AG10803 (cell line): Measurements from ENCODE around the gene SLC9A9.

Source experiments
- DNase-seq: peaks from one replicate; pipeline ENCODE4 v3.0.0; 2010; ENCODE audit warnings: low read depth
- H3K4me3 ChIP-seq: 2 replicates; pipeline ENCODE4 v1.5.1; 2011; ENCODE audit warnings: mild to moderate bottlenecking, low read length, control low read depth
- TF ChIP-seq, protein P1 (sequence below): conservative IDR thresholded peaks from 2 replicates; pipeline ENCODE4 v1.5.1; 2011; ENCODE audit warnings: mild to moderate bottlenecking, low read length, control low read depth, inconsistent platforms

Gene SLC9A9

DNA sequence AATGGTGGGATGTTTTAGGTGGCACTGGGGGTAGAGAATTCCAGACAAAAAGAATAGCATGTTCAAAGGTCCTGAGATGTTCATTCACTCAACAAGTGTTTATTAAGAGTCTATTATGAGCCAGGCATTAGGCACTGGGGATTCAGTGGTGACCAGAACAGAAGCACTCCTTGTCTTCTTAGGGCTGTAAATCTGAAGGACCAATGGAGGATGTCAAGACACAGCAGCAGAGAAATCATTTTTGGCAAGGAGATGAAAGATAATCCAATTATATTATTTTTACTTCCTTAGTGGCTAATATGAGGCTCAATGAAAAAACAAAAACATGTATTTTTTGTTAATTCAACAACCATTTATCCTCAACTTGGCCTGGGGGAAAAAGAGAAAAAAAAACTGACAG lies 218.5 kb downstream of the SLC9A9 start:
- TF ChIP-seq, protein P1, sequence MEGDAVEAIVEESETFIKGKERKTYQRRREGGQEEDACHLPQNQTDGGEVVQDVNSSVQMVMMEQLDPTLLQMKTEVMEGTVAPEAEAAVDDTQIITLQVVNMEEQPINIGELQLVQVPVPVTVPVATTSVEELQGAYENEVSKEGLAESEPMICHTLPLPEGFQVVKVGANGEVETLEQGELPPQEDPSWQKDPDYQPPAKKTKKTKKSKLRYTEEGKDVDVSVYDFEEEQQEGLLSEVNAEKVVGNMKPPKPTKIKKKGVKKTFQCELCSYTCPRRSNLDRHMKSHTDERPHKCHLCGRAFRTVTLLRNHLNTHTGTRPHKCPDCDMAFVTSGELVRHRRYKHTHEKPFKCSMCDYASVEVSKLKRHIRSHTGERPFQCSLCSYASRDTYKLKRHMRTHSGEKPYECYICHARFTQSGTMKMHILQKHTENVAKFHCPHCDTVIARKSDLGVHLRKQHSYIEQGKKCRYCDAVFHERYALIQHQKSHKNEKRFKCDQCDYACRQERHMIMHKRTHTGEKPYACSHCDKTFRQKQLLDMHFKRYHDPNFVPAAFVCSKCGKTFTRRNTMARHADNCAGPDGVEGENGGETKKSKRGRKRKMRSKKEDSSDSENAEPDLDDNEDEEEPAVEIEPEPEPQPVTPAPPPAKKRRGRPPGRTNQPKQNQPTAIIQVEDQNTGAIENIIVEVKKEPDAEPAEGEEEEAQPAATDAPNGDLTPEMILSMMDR = no peak
- H3K4me3 ChIP-seq = no peak overlapping the region
- DNase-seq = no peak

DNA sequence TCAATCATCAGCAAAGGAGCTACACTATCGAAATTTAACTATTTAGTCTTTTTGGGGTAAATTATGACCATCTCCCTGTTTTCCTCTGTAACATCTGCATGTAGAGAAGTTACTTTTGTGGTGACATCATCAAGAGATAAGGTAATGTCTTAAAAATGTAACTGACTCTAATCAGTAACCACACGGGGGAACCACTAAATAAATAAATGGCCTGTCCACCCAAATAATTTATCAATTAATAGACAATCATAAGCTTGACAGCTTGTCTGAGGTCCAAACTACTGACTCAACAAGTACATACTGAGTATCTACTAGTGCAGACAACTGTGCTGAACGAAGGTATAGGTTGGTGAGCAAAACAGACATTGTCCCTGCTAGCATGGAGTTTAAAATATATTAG lies 219.3 kb downstream of the SLC9A9 start:
- TF ChIP-seq, protein P1 = no peak
- H3K4me3 ChIP-seq = no peak overlapping the region
- DNase-seq = no peak

DNA sequence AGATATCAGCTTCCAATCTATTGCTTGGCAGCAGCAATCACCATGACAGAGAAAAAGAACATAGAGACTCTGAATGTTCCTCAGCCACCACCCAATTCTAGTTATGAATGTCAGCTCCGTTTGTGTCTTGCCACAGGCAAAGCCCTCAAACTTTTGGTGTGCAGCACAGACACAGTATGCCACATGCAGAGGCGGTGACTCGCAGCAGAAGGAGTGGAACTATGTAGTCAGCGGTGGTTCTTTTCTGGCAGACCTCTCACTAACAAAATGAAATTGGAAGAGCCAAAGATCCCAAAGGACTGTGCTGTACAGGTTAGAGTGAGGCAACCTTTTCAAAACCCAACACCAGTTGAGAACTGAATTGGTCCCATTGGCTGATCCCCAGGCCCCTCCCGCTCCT lies 220.9 kb downstream of the SLC9A9 start:
- peak; percentile 29 for DNase-seq
- TF ChIP-seq, protein P1 = no peak
- H3K4me3 ChIP-seq = no peak overlapping the region

DNA sequence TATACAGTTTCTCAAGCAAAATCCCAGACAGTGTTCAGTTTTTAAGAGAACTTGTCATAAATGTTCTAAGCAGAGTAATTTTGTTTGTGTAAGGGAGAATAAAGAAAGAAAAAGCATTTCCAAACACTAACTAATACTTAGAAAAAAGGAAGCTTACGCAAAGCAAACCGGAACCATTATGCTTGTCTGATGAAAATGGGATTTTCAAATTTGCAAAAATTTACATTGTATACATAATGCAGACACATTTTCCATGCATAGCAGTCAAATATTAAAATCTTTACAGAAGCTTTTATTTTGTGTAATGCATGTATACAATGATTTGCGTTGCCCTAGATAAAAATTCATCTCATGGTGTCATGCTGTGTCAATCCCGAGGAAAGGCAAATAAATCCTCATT lies 229.0 kb downstream of the SLC9A9 start:
- DNase-seq = no peak
- TF ChIP-seq, protein P1 = no peak
- no peak overlapping the region for H3K4me3 ChIP-seq

DNA sequence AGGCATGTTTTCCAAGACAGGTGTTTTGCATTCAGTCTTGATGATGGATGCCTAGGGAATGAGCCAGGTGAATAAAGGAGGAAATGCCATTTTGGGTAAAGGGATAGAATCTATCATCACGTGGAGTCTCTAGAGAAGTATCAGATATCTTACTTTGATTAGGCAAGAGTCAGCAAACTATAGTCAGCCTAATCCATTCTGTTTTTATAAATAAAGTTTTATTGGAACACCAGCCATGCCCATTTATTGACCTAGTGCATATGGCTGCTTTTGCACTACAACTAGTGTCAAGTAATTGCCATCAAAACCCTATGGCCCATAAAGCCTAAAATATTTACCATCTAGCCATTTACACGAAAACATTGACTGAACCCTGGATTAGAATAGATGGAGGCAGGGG lies 231.2 kb downstream of the SLC9A9 start:
- no peak for DNase-seq
- TF ChIP-seq, protein P1 = no peak
- H3K4me3 ChIP-seq = no peak overlapping the region

DNA sequence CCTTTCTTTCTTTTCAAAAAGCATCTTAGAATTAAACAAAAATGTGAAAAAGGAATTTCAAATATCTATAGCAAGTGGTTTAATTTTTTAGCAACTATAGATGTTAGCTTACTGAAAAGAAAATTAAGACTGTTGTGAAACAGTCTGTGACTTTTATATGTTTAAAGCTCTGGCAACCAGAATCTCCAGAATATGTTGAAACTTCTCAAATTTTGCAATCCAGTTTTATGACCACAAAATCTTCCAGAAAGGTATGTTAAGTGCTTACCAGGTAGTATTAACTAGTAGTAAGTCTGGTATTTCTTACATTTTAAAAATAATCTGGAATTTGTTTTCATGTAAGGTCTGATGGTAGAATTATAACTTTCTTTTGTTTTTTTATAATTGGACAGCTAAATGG lies 235.0 kb downstream of the SLC9A9 start:
- TF ChIP-seq, protein P1 = no peak
- no peak overlapping the region for H3K4me3 ChIP-seq
- peak; percentile 9 for DNase-seq

DNA sequence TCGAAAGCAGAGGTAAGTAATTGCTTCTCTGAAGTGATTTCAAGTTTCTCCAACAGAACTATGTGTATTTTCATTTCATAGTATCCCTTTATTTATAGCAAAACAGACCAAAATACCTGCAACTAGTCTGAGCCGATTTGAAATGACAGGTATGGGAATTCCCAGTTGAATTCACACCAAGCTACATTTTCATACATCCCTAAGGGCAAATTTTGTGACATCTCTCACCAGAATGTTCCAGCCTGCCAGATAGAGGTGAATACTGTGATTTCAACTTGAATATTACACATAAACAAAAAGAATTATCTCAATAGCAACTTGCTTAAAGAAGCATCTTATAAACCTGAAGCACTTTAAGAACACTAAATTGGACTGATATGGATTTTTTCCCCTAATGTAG lies 235.7 kb downstream of the SLC9A9 start:
- TF ChIP-seq, protein P1 = no peak
- no peak overlapping the region for H3K4me3 ChIP-seq
- DNase-seq = no peak
